H54 (cell line): ENCODE measurements around the gene CORO2B.
A peak's percentile ranks its signal among the peaks of the same experiment; 100 is the strongest.
"Not testable (repeated sequence)": the region's sequence is repeated elsewhere in the genome, so short reads cannot be mapped to it uniquely, and the experiment has no call there.

Experiments
- DNase-seq: peaks from one replicate; pipeline ENCODE4 v3.0.0; 2011; ENCODE audit warnings: low spot score, mixed read lengths; ENCODE audit not compliant: insufficient read length
- FAIRE-seq: peaks from 3 replicates; lab custom pipeline; 2011; peaks lifted over from hg19 to GRCh38; lab: Jason Lieb, UNC
- POLR2A ChIP-seq: IDR thresholded peaks from 2 replicates; pipeline ENCODE4 v1.6.1; 2011; ENCODE audit warnings: low read depth, mild to moderate bottlenecking, low read length

The CORO2B gene

DNA sequence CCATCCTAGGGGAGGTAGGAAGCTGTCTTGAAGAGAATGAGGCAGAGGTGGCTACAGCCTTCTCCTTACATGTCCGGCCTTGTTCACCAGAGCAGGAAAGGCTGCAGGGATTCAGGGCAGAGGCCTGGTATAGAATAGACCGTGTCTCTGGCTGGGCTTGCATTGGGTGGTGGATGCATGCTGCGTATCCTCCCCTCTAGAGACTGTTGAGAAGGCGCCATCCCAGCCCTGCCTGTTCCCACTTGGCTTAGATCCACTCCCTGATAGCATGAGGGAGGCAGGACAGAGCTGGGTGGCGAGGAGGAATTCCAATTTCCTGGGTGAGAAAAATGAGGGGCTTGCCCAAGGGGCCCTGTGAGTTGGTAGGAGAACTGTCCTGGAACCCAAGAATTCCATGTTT is 57.5 kb downstream of the CORO2B start:
- FAIRE-seq (no peak), DNase-seq (no peak)
- no peak for TF ChIP-seq POLR2A

DNA sequence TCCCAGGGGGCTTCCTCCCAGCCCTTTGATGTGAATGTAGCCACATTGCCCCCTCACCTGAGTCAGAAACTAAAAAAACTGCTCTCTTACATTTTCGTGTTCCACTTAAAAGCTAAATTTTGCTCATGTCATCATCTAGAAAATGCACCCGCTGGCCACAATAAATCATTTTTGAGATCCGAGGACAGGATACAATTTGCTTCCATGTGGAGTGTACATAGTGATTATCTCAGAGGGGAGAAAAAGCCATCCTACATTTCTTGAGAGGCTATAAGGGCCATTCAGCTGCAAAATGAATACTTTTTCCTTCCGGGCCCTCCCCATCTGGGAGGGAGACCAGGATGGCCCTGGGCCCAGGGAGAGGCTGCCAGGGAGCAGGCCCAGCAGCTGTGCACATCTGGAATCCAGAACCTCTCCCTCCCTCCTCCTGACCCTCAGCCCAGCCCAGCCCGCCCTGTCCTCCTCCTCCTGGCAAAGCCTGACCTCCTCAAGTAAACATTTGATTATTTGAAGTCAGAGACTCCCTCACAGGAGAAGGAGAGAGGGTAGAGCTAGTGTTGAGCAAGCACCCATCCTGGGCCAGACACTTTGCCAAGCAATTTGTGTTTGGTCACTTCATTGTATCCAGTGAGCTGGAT is 59.1 kb downstream of the CORO2B start:
- no peak for TF ChIP-seq POLR2A
- DNase-seq = no peak
- no peak for FAIRE-seq

DNA sequence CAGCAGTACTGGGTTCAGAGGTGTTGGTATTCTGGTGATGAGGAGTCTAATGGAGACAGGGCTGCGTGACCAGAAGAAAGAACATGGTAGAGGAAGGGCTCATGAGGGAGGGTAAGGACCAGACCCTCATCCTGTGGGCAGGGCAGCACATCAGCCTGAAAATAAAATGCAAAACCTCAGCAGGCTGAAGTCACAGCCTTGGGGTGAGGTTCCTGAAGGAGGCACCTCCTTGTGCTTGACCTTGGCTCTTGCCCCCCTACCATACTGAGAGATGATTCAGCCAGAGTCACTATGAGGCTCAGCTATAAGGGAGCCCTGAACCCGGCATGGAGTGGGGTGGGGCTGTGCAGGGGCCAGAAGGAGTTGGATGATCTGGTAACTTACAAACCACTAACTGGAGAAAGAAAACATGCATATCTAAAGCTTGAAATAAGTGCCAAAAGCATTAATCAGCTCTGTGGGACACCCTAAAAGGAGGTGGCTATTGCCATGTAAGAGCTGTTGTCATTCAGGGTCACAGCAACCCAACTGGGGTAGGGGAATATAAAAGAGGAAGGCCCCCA is 60.2 kb downstream of the CORO2B start:
- no peak for TF ChIP-seq POLR2A
- peak; percentile 44 for DNase-seq
- FAIRE-seq = no peak

DNA sequence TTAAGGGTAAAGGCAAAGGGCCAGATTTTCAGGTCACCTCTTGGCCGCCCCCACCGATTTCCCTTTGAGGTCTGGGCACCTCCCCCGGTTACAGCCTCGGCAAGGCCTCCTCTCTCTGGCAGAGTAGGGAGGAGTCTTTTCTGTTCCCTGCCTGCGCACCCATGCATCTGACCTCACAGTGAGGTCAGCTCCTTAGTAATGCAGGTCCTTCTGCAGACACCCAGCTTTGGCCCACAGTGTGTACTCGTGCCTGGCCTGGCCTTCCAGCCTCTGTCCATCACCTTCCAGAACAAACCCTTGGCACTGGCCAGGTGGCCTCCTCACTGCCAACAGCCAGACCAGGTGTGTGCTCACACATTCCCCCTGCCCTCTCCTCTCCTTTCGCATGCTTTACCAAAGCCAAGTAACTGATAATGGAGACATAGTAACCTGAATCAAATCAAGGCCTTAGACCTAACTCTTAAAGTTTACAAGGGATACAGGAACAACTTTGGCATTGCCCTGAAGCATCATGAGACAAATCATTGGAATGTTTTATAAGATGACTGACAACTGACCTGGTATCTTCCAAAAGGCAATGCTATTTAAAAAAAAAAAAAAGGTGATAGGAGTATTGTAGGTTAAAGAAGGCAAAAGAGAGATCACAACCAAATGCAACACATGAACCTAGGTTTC is 61.3 kb downstream of the CORO2B start:
- DNase-seq (peak; percentile 39), FAIRE-seq (no peak)
- TF ChIP-seq POLR2A = peak; percentile 16; the same call in 1 of the 2 replicates

DNA sequence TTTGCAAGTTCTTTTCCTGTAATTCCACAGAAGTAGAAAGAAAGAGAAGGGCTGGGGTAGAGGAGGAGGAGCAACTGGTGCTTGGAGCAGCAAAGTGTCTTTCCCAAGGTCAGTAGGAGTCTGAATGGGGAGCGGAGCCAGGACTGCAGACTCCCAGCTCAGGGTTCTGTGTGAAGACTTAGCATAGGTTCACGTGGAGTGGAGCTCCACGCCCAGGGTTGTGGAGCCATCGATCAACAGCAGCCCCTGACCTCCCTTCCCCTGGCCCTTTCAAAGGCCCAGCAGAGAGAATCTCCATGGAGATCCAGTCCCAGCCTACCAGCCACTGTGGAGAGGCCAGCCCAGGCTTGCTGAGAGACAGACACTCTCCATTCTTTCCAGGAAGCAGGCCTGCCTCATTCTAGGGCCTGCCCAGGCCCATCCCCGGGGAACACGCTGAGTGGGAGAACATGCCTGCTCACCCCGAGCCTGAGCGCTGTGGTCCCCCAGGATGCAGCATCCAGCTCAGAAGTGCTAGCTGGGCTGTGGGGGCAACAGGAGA is 62.1 kb downstream of the CORO2B start:
- FAIRE-seq (no peak), DNase-seq (no peak)
- TF ChIP-seq POLR2A = no peak

DNA sequence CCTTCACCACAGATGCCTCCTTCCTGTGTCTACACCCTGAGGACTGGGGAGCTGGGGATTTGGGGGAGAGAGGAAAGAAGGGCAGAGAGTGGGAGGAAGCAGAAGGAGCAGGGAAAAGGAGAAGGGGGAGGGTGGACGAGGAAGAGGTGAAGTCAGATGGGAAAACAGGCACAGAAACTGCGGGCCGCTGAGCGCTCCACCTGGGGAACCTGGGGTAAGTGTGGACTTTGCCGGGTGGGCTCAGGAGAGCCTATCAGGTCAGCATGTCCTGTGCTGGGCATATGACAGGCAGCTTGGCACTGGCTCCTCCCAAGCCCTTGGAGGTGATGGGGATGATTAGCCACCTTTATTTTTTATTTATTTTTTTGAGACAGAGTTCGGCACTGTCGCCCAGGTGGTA is 62.6 kb downstream of the CORO2B start:
- DNase-seq (no peak), FAIRE-seq (no peak)
- no peak for TF ChIP-seq POLR2A

DNA sequence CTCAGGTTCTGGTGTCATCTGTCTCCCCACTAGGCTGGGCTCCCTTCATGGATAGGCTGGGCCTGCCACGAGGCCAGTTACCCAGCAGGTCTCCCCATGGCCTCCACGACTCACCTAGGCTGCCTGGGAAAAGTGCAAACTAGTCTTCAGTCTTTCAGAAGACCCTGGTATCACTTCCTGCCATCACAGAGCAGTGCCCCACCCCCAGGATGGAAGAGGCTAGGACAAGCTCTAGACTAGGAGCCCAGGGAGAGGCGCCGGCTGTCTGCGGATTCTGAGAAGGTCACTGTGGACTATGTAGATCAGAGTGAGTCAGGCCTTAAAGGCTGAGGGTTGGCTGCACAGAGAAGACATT is 63.7 kb downstream of the CORO2B start:
- TF ChIP-seq POLR2A = no peak
- FAIRE-seq (no peak), DNase-seq (no peak)

DNA sequence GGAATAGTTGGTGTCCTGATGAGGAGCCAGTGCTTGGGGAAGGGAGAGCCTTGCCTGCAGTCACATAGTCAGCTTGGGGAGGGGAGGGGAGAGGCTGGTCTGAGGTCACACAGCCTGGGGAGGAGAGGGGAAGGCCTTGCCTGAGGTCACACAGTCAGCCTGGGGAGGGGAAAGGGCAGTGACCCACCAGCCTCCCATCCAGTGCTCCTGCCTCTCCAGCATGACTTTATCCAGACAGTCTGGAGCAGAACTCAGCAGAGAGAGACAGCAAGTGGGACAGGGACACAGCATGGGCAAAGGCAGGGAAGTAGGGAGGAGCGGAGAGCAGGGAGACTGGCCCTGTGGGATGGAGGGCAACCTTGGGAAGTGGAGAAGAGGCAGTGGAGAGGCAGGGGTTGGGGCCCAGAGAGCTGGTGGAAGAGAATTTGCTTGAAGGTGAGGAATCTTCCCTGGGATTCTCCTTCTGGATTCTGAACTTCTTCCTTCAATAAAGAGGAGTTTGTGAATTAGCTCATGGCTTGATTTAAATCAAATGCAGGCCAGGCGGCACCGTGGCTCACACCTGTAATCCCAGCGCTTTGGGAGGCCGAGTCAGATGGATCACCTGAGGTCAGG is 64.5 kb downstream of the CORO2B start:
- no peak for DNase-seq
- no peak for FAIRE-seq
- TF ChIP-seq POLR2A = no peak

DNA sequence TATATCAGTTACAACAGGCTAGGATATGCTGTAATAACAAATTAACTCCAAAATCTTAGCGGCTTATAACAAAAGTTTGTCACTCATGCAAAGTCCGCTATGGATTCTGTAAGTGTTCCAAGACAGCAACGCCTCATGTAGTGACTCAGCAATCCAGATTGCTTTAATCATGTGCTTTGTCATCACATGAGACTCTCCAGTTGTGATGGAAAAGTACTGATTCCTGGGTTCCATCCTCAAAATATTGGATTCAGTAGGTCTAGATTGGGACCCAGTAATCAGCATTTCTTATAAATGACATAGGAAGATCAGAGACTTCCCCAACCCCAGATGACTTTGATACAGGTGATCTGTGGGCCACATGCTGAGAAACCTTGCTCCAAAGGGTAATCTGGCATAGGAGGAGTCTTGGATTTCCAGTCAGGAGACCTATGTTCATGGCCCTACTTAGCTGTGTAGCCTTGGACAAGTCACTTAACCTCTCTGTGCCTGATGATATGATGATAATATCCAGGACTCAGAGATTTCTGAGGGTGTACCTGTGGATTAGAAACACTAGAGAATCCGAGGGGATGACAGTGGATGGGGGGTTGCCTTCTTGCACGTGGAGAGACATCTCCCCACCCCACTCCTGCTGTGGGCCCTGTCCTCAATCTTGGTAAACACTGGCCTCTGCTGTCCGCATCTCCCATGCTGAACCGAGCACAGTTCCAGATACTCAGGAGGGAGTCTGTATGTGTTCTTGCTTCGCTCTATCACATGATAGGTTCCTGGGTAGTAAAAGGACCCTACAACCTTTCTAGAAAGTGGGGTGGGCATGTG is 65.5 kb downstream of the CORO2B start:
- FAIRE-seq = no peak
- peak; percentile 26 for DNase-seq
- no peak for TF ChIP-seq POLR2A

DNA sequence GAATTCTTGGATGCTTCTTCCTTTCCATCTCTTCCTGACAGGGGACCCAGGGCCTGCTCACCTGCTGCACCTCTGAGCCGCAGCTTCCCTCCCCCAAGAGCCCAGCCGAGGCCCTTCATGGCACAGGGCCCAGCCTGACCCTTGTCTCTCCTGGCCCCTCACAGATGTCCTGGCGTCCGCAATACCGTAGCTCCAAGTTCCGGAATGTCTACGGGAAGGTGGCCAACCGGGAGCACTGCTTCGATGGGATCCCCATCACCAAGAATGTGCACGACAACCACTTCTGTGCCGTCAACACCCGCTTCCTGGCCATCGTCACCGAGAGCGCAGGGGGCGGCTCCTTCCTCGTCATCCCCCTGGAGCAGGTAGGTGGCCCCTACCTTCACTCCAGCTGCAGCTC is 66.2 kb downstream of the CORO2B start:
- TF ChIP-seq POLR2A = no peak
- no peak for DNase-seq
- no peak for FAIRE-seq

DNA sequence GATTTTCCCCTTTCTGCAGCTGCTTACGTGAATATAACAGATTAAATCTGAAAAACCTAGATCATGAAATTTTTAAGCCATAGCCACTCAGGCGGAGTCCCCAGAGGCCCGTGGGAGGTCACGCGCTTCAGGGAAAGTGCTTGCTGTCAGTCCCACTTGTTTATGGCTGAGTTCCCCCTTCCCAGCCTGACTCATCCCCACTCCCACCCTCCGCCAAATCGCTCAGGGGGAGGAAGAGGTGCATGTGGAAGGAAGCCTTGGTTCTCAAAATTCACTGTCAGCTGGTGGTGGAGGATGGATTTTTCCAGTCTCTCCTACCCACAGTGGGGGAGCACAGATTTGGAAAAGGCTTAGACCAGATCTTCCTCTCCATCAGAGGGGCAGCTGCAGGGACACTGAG is 67.4 kb downstream of the CORO2B start:
- TF ChIP-seq POLR2A = no peak
- FAIRE-seq (no peak), DNase-seq (no peak)

DNA sequence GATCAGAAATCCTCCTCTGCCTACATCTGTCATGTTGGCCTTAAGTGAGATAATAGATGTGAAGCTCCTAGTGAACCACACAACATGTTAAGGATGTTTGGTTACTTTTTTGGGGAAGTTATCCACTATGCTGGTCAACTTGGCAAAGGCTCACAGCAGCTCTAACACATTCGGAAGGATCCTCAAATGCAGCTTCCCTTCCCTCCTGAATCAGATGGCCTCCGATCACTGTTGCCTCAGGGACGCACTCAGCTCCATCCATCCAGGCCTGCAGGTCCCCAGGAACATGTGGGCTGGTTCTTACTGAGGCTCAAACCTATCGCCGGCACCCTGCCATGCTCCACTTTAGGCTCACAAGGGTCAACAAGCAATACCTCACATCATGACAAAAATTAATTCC is 67.9 kb downstream of the CORO2B start:
- no peak for TF ChIP-seq POLR2A
- DNase-seq (no peak), FAIRE-seq (no peak)

DNA sequence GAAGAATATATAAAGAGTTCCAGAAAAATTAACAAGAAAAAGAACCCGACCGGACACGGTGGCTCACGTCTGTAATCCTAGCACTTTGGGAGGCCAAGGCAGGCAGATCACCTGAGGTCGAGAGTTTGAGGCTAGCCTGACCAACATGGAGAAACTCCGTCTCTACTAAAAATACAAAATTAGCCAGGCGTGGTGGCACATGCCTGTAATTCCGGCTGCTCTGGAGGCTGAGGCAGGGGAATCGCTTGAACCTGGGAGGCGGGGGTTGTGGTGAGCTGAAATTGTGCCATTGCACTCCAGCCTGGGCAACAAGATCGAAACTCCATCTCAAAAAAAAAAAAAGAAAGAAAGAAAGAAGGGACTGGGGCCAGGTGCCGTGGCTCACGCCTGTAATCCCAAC is 68.6 kb downstream of the CORO2B start:
- FAIRE-seq, DNase-seq: not testable (repeated sequence)
